B cell (primary cell): ENCODE measurements around the gene COTL1.

ENCODE experiments used
- CTCF ChIP-seq: fragments of 200-600 bp; IDR thresholded peaks from one replicate; pipeline ENCODE4 v1.8.0; 2022; ENCODE audit warnings: antibody characterized with exemption, mild to moderate bottlenecking
- EZH2 ChIP-seq: IDR thresholded peaks from 2 replicates; pipeline ENCODE4 v1.6.1; 2012; ENCODE audit warnings: borderline replicate concordance, low read depth, mild to moderate bottlenecking, moderate library complexity, low read length; ENCODE audit not compliant: insufficient read depth, poor library complexity, severe bottlenecking

GRCh38 chr16:84520725-84521496 lies 97.0 kb downstream of the COTL1 start:
- TF ChIP-seq CTCF (no peak), EZH2 (no peak)
